Measurements from ENCODE around the gene MAGI2. TPM values are rescaled to one million over a fixed set of nuclear protein-coding genes. Genes with fewer than 3 reads are reported as not detected.

Gene MAGI2
- total and polyA plus RNA-seq, 9 donors: 7.1 to 20.4 (median 18.7) TPM

DNA sequence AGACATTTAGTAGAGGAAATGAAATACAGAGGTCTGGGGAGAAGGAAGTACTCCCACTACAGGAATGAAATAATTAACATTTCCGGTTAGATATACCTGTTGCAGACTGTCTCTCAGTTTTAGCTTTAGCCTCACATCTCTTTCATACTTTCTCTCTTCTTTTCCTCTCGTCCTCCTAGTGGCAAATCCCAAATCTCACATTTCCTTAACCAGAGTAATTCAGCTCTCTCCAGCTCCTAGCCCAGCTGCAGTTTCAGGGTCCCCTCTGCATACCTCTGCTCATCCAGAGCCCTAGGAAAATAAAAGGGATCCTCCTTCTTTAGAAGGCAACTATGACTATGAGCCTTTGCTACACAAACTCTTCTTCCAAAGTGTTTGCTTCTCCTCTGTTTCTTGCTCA lies 1011.7 kb downstream of the MAGI2 start:
- H3K4me1 ChIP-seq (ENCODE audit: insufficient read depth): peaks cover 2% of the 10 kb centered on the region
- H3K4me3 ChIP-seq: no peak overlapping the region
- H3K27ac ChIP-seq: no peak overlapping the region
- no peaks in the 10 kb centered on the region for H3K27me3 ChIP-seq
- 79 to 90% (median 87%) methylated on average over 2 of the region's 2 CpGs for WGBS, 3 donors
- no peaks in the 10 kb centered on the region for H3K36me3 ChIP-seq
- DNase-seq: no peak
- TF ChIP-seq POLR2A (IDR thresholded peaks at IDR 0.05): no peak
- TF ChIP-seq EP300 (IDR thresholded peaks at IDR 0.05): no peak
- TF ChIP-seq, protein P1, sequence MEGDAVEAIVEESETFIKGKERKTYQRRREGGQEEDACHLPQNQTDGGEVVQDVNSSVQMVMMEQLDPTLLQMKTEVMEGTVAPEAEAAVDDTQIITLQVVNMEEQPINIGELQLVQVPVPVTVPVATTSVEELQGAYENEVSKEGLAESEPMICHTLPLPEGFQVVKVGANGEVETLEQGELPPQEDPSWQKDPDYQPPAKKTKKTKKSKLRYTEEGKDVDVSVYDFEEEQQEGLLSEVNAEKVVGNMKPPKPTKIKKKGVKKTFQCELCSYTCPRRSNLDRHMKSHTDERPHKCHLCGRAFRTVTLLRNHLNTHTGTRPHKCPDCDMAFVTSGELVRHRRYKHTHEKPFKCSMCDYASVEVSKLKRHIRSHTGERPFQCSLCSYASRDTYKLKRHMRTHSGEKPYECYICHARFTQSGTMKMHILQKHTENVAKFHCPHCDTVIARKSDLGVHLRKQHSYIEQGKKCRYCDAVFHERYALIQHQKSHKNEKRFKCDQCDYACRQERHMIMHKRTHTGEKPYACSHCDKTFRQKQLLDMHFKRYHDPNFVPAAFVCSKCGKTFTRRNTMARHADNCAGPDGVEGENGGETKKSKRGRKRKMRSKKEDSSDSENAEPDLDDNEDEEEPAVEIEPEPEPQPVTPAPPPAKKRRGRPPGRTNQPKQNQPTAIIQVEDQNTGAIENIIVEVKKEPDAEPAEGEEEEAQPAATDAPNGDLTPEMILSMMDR (IDR thresholded peaks at IDR 0.05): no peak
- no peaks in the 10 kb centered on the region for H3K9me3 ChIP-seq
- intact Hi-C loops (cut with DNase I): no loop called here

DNA sequence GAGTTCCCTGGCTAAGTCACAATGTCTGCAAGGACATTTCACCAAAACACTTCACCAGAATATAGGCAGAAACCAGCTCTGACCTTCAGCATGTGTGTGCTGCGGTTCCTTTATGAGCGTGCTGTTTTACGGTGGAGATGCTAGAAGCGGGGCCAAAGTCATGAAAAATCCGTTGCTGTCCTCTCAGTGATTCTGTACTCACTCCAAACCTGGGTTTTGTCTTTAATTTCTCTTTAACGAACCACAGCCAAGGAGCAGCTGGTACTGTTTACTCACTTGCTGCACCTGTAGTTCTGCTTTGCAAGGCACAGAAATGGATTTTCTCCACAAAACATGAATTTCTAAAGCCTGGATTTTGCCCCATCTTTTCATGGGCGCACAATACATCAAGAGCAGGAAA lies 1015.0 kb downstream of the MAGI2 start:
- peaks cover 2% of the 10 kb centered on the region for H3K4me1 ChIP-seq (ENCODE audit: insufficient read depth)
- no peak overlapping the region for H3K4me3 ChIP-seq
- intact Hi-C loops (cut with DNase I): no loop called here
- H3K36me3 ChIP-seq: no peaks in the 10 kb centered on the region
- WGBS, 3 donors: 78 to 84% (median 79%) methylated on average over 7 of the region's 7 CpGs
- H3K27ac ChIP-seq: no peak overlapping the region
- H3K9me3 ChIP-seq: no peaks in the 10 kb centered on the region
- no peaks in the 10 kb centered on the region for H3K27me3 ChIP-seq
- no peak for TF ChIP-seq POLR2A (IDR thresholded peaks at IDR 0.05)
- DNase-seq: no peak

DNA sequence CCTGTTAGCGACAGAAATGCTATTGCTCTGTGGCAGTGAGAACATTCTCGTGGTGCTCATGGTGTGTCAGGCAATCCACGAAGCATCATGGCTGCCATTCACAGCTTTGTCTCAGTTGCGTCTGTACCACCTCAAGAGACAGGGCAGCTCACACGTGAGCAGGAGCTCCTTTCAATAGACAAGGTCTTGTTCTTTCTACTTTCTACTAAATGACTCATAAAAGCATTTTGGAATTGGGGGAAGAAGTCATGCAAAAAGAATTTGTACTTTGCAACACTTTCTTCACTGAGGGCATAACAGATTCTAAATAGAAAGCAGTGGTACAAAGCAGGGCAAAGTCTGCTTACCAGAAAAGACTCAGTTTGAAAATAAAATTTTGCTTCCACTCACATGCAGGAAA lies 1016.3 kb downstream of the MAGI2 start:
- no peak for DNase-seq
- Histone ChIP-seq H3K4me1 (ENCODE audit: insufficient read depth) (peaks cover 2% of the 10 kb centered on the region), H3K27me3 (no peaks in the 10 kb centered on the region), H3K9me3 (no peaks in the 10 kb centered on the region), H3K36me3 (no peaks in the 10 kb centered on the region), H3K27ac (no peak overlapping the region), H3K4me3 (no peak overlapping the region)
- intact Hi-C loops (cut with DNase I): no loop called here
- WGBS, 3 donors: 61 to 62% (median 62%) methylated on average over 5 of the region's 5 CpGs
- no peak for TF ChIP-seq POLR2A (IDR thresholded peaks at IDR 0.05)
- TF ChIP-seq EP300 (IDR thresholded peaks at IDR 0.05): no peak
- TF ChIP-seq, protein P1 (IDR thresholded peaks at IDR 0.05): no peak

DNA sequence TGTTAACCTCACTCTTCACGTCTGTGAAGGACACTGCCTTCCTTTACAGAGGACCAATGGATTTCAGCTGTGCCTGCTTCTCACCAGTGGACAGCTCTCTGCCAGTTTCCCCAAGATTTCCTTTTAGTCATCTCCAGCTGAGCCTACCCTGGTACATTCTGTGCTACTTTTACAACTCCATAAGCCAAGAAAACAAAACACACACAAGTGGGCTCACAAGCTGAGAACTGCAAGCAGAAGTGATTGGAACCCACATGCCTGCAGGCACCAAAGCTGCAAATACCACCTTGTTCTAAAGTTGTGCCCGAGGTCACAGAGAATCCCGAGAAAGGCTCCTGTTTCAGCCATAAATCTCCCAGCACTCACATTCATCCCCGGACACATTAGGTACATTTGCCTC lies 1018.1 kb downstream of the MAGI2 start:
- Histone ChIP-seq H3K4me3 (no peak overlapping the region), H3K27ac (no peak overlapping the region), H3K4me1 (ENCODE audit: insufficient read depth) (peaks cover 2% of the 10 kb centered on the region), H3K36me3 (no peaks in the 10 kb centered on the region), H3K9me3 (no peaks in the 10 kb centered on the region), H3K27me3 (no peaks in the 10 kb centered on the region)
- DNase-seq: no peak
- whole genome bisulfite sequencing, 3 donors: 46 to 55% (median 54%) methylated on average over 4 of the region's 4 CpGs
- intact Hi-C loops (cut with DNase I): no loop called here
- TF ChIP-seq EP300 (IDR thresholded peaks at IDR 0.05) (no peak), POLR2A (IDR thresholded peaks at IDR 0.05) (no peak)
- TF ChIP-seq, protein P1 (IDR thresholded peaks at IDR 0.05): no peak

DNA sequence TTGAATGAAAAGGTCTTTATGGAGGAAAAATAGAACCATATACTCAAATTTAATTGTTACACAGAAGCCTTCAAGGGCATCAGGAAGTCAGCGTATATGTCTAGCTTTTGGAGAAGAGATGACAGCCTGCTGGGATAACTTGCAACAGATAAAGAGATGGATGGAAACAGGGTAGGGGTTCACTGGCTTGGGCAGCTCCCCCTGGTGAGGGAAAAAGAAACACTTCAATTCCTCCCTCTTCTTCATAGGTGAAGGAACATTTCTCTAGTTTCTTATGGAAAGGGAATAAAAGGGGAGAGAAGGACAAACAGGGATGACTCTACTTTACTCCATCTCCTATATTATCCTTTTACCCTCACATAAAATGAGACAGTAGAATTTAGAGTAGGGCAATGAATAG lies 1019.2 kb downstream of the MAGI2 start:
- H3K27ac ChIP-seq: no peak overlapping the region
- whole genome bisulfite sequencing, 3 donors: 96 to 100% (median 98%) methylated on average over 1 of the region's 1 CpG
- no peak overlapping the region for H3K4me3 ChIP-seq
- no peaks in the 10 kb centered on the region for H3K27me3 ChIP-seq
- no peak for TF ChIP-seq EP300 (IDR thresholded peaks at IDR 0.05)
- TF ChIP-seq, protein P1 (IDR thresholded peaks at IDR 0.05): no peak
- TF ChIP-seq POLR2A (IDR thresholded peaks at IDR 0.05): no peak
- H3K4me1 ChIP-seq (ENCODE audit: insufficient read depth): peaks cover 2% of the 10 kb centered on the region
- intact Hi-C loops (cut with DNase I): no loop called here
- no peaks in the 10 kb centered on the region for H3K36me3 ChIP-seq
- DNase-seq: no peak
- H3K9me3 ChIP-seq: no peaks in the 10 kb centered on the region

Data from ovary (tissue), 9 donors.